GM23248 (cell line): ENCODE data around the gene PPP1R15B.

Experiments used
- EZH2 ChIP-seq: fragments of 200-600 bp; sonication (generic); IDR thresholded peaks from 2 replicates; pipeline ENCODE4 v1.6.1; 2018; ENCODE audit warnings: antibody characterized with exemption, mild to moderate bottlenecking; ENCODE audit not compliant: insufficient read depth, poor library complexity, severe bottlenecking
- EZH2phosphoT487 ChIP-seq: fragments of 200-600 bp; sonication (generic); IDR thresholded peaks from 2 replicates; pipeline ENCODE4 v1.6.1; 2018; ENCODE audit warnings: antibody characterized with exemption, moderate library complexity, mild to moderate bottlenecking, low read depth; ENCODE audit not compliant: insufficient read depth

GRCh38 chr1:204359474-204360255, 52.0 kb downstream of the PPP1R15B start, which contains the start of gene PLEKHA6:
- TF ChIP-seq EZH2phosphoT487 (no peak), EZH2 (no peak)
